Breast epithelium (tissue), 4 donors: ENCODE measurements around the gene PPARD. TPM values are rescaled to one million over a fixed set of nuclear protein-coding genes. Genes with fewer than 3 reads are reported as not detected.
"Not testable (repeated sequence)": the region's sequence is repeated elsewhere in the genome, so short reads cannot be mapped to it uniquely, and the experiment has no call there.

Source experiments
- DNase-seq, 2 donors: peaks; one replicate each; pipeline ENCODE4 v3.0.0-alpha.2; 2019; ENCODE audit warnings: low spot score in 2 of 2
- H3K27ac ChIP-seq, 2 donors: fragments of 200-600 bp; sonication (generic) in 1 of 2; one replicate each; pipeline ENCODE4 v1.5.1; 2016 to 2019; ENCODE audit warnings: mild to moderate bottlenecking in 1 of 2
- H3K27me3 ChIP-seq, 2 donors: fragments of 200-600 bp; sonication (generic) in 1 of 2; one replicate each; pipeline versions ENCODE4 v1.5.1 to v1.6.0; 2017 to 2019; ENCODE audit warnings: control low read depth in 1 of 2, mild to moderate bottlenecking in 1 of 2
- H3K36me3 ChIP-seq: fragments of 200-600 bp; one replicate; pipeline ENCODE4 v1.5.1; 2019
- H3K4me1 ChIP-seq, 2 donors: fragments of 200-600 bp; sonication (generic); one replicate each; pipeline ENCODE4 v1.5.1; 2016 to 2019; ENCODE audit warnings: control low read depth in 1 of 2
- H3K4me3 ChIP-seq, 3 donors: fragments of 200-600 bp; sonication (generic); 1 replicate in 2 of 3; 2 replicates in 1 of 3; pipeline ENCODE4 v1.5.1; 2016 to 2019; ENCODE audit warnings: mild to moderate bottlenecking in 3 of 3, moderate library complexity in 2 of 3
- H3K9me3 ChIP-seq, 2 donors: fragments of 200-600 bp; sonication (generic) in 1 of 2; one replicate each; pipeline ENCODE4 v1.5.1; 2016 to 2019; ENCODE audit warnings: control low read depth in 1 of 2
- CTCF ChIP-seq, 3 donors: fragments of 450-650 bp; IDR thresholded peaks; one replicate each; pipeline ENCODE4 v1.5.1; 2016 to 2017; ENCODE audit warnings: antibody characterized with exemption in 3 of 3, mild to moderate bottlenecking in 3 of 3, moderate library complexity in 3 of 3
- POLR2A ChIP-seq: fragments of 450-650 bp; IDR thresholded peaks from one replicate; pipeline ENCODE4 v1.6.1; 2016; ENCODE audit warnings: antibody characterized with exemption, mild to moderate bottlenecking, moderate library complexity
- POLR2AphosphoS5 ChIP-seq, 3 donors: sonication (generic); formaldehyde crosslinking; IDR thresholded peaks; one replicate each; pipeline ENCODE4 v1.6.1; 2017; ENCODE audit warnings: antibody characterized with exemption in 3 of 3
- intact Hi-C: fragments of 100-400 bp; cut with DNase I; formaldehyde crosslinking; loops from one replicate; pipeline ENCODE4 v1.15.1; 2023; ENCODE audit warnings: low total_unique reads
- total RNA-seq, 3 donors: library from RNA; depleted of rRNA; stranded (reverse); fragments of >200 nt; gene quantifications; one replicate each; pipeline ENCODE4 v1.1.0, GENCODE V29; 2016

PPARD gene
- total RNA-seq, 3 donors from 2014 or later = 7.2 to 11.1 (median 10.7) TPM

- no peak for DNase-seq
- no peaks in the 10 kb centered on the region for H3K36me3 ChIP-seq
- no peaks in the 10 kb centered on the region for H3K4me1 ChIP-seq
- H3K27ac ChIP-seq = no peak overlapping the region
- no peak overlapping the region for H3K4me3 ChIP-seq
- no peaks in the 10 kb centered on the region for H3K9me3 ChIP-seq
- intact Hi-C loops = no loop called here
- TF ChIP-seq CTCF (IDR thresholded peaks at IDR 0.05) (no peak), POLR2A (no peak), POLR2AphosphoS5 (IDR thresholded peaks at IDR 0.05) (no peak)
- H3K27me3 ChIP-seq = no peaks in the 10 kb centered on the region
Measured at GRCh38 chr6:35436071-35436857, 93.9 kb downstream of the PPARD start.

DNA sequence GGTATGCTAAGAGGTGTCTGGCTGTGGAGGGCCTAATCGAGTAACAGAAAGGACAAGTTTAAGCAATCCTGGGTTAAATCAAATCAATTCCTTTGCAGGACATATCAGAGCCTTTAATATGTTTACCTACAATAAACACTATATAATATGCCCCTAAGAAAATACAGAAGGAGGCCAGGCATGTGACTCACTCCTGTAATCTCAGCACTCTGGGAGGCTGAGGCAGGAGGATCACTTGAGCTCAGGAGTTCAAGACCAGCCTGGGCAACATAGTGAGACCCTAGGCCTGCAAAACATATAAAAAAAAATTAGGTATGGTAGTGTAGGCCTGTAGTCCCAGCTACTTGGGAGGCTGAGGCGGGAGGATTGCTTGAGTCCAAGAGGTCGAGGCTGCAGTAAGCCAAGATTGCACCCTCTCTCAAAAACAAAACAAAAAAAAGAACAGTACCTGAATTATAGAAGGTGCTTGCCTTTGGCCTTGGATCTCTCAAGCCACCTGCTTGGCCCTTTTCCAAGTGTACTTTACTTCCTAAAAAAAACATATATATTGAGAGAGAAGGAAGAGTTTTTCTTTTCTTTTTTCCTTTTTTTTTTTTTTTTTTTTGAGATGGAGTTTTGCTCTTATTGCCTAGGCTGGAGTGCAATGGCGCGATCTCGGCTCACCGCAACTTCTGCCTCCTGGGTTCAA, 96.2 kb downstream of the PPARD start:
- H3K36me3 ChIP-seq, DNase-seq, H3K27ac ChIP-seq, intact Hi-C loops, H3K4me3 ChIP-seq, H3K27me3 ChIP-seq, H3K9me3 ChIP-seq, H3K4me1 ChIP-seq: not testable (repeated sequence)

DNA sequence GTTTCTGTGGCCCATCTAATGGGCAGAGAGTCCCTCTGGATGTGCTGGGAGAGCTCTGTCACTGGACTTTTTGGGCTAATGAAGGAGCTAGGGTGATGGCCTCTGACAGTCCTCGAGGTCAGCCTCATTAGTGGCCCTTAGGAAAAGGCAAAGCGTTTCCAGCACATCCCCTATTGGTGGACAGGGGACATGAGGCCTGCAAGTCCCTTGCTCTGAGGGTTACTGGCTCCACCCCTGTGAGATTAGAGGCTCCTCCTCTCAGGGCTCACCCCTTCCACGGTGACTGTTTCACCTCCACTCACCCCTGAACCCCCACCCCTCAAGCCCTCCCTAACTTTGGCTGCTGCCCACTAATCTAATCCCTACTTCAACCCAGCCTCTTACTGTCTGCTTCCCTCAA, 97.0 kb downstream of the PPARD start:
- Histone ChIP-seq H3K27ac (no peak overlapping the region), H3K36me3 (no peaks in the 10 kb centered on the region), H3K4me3 (no peak overlapping the region), H3K4me1 (no peaks in the 10 kb centered on the region), H3K27me3 (no peaks in the 10 kb centered on the region), H3K9me3 (no peaks in the 10 kb centered on the region)
- intact Hi-C loops = no loop called here
- no peak for TF ChIP-seq POLR2AphosphoS5 (IDR thresholded peaks at IDR 0.05)
- TF ChIP-seq CTCF (IDR thresholded peaks at IDR 0.05) = no peak
- no peak for TF ChIP-seq POLR2A
- no peak for DNase-seq

GRCh38 chr6:35441205-35441604, 98.8 kb downstream of the PPARD start:
- DNase-seq = no peak
- Histone ChIP-seq H3K4me3 (no peak overlapping the region), H3K9me3 (no peaks in the 10 kb centered on the region), H3K27ac (no peak overlapping the region), H3K4me1 (no peaks in the 10 kb centered on the region), H3K36me3 (no peaks in the 10 kb centered on the region), H3K27me3 (no peaks in the 10 kb centered on the region)
- intact Hi-C loops = no loop called here
- TF ChIP-seq POLR2A (no peak), POLR2AphosphoS5 (IDR thresholded peaks at IDR 0.05) (no peak), CTCF (IDR thresholded peaks at IDR 0.05) (no peak)

GRCh38 chr6:35441642-35442041, 99.3 kb downstream of the PPARD start:
- Histone ChIP-seq H3K4me3 (no peak overlapping the region), H3K36me3 (no peaks in the 10 kb centered on the region), H3K27me3 (no peaks in the 10 kb centered on the region), H3K4me1 (no peaks in the 10 kb centered on the region), H3K9me3 (no peaks in the 10 kb centered on the region), H3K27ac (no peak overlapping the region)
- TF ChIP-seq CTCF (IDR thresholded peaks at IDR 0.05) = no peak
- no peak for TF ChIP-seq POLR2A
- TF ChIP-seq POLR2AphosphoS5 (IDR thresholded peaks at IDR 0.05) = no peak
- DNase-seq = no peak
- intact Hi-C loops = no loop called here
